Thyroid gland (tissue), 4 donors: ENCODE data around the gene SYT10. TPM values are rescaled to one million over a fixed set of nuclear protein-coding genes. Genes with fewer than 3 reads are reported as not detected.
"Not testable (repeated sequence)": the region's sequence is repeated elsewhere in the genome, so short reads cannot be mapped to it uniquely, and the experiment has no call there.

Experiments
- DNase-seq, 2 donors: peaks; one replicate each; pipeline ENCODE4 v3.0.0-alpha.2; 2019
- H3K27ac ChIP-seq, 3 donors: fragments of 200-600 bp; sonication (generic); 1 replicate in 2 of 3; 2 replicates in 1 of 3; pipeline ENCODE4 v1.5.1; 2016 to 2019; ENCODE audit warnings: mild to moderate bottlenecking in 1 of 3, moderate library complexity in 1 of 3
- H3K27me3 ChIP-seq: fragments of 200-600 bp; sonication (generic); one replicate; pipeline ENCODE4 v1.5.1; 2019
- H3K36me3 ChIP-seq, 2 donors: fragments of 200-600 bp; sonication (generic); one replicate each; pipeline ENCODE4 v1.5.1; 2016 to 2019
- H3K4me1 ChIP-seq, 2 donors: fragments of 200-600 bp; sonication (generic); one replicate each; pipeline ENCODE4 v1.5.1; 2017 to 2019
- H3K4me3 ChIP-seq, 3 donors: fragments of 200-600 bp; sonication (generic); replicated peaks in 1 of 3; 1 replicate in 2 of 3; 2 replicates in 1 of 3; pipeline ENCODE4 v1.5.1; 2016; ENCODE audit warnings: mild to moderate bottlenecking in 1 of 3
- H3K9me3 ChIP-seq: fragments of 200-600 bp; sonication (generic); one replicate; pipeline ENCODE4 v1.5.1; 2017
- POLR2A ChIP-seq, 2 donors: fragments of 450-650 bp; IDR thresholded peaks; one replicate each; pipeline ENCODE4 v1.6.1; 2017; ENCODE audit warnings: antibody characterized with exemption in 2 of 2, mild to moderate bottlenecking in 2 of 2, moderate library complexity in 1 of 2
- WGBS, 2 donors: methylation state at CpG; one replicate each; pipeline ENCODE4 v1.1.5; 2017; 5-methylcytosine and 5-hydroxymethylcytosine counted together
- intact Hi-C: fragments of 100-400 bp; cut with DNase I; formaldehyde crosslinking; loops from one replicate; pipeline ENCODE4 v1.15.1; 2023
- total RNA-seq, 4 donors: library from RNA; depleted of rRNA; stranded (reverse); fragments of >200 nt; gene quantifications; one replicate each; pipeline ENCODE4 v1.2.3, GENCODE V29; 2016
- TF ChIP-seq, protein P1 (sequence below), 6 experiments: fragments of 200-600 bp in 3 of 6; fragments of 450-650 bp in 3 of 6; sonication (generic) in 3 of 6; IDR thresholded peaks; one replicate each; pipeline ENCODE4 v1.5.1; 2016 to 2019; ENCODE audit warnings: antibody characterized with exemption in 6 of 6, mild to moderate bottlenecking in 2 of 6, inconsistent platforms in 1 of 6, moderate library complexity in 1 of 6

SYT10 gene
- total RNA-seq, 4 donors from 2014 or later: not detected

GRCh38 chr12:33370318-33370717 lies 69.3 kb downstream of the SYT10 start:
- TF ChIP-seq, protein P1, sequence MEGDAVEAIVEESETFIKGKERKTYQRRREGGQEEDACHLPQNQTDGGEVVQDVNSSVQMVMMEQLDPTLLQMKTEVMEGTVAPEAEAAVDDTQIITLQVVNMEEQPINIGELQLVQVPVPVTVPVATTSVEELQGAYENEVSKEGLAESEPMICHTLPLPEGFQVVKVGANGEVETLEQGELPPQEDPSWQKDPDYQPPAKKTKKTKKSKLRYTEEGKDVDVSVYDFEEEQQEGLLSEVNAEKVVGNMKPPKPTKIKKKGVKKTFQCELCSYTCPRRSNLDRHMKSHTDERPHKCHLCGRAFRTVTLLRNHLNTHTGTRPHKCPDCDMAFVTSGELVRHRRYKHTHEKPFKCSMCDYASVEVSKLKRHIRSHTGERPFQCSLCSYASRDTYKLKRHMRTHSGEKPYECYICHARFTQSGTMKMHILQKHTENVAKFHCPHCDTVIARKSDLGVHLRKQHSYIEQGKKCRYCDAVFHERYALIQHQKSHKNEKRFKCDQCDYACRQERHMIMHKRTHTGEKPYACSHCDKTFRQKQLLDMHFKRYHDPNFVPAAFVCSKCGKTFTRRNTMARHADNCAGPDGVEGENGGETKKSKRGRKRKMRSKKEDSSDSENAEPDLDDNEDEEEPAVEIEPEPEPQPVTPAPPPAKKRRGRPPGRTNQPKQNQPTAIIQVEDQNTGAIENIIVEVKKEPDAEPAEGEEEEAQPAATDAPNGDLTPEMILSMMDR (IDR thresholded peaks at IDR 0.05): no peak
- intact Hi-C loops: no loop called here
- H3K27me3 ChIP-seq: no peaks in the 10 kb centered on the region
- no peaks in the 10 kb centered on the region for H3K4me1 ChIP-seq
- 77 to 89% methylated on average over 2 of the region's 2 CpGs for WGBS, 2 donors
- DNase-seq: no peak
- H3K9me3 ChIP-seq: no peaks in the 10 kb centered on the region
- no peak overlapping the region for H3K4me3 ChIP-seq
- H3K36me3 ChIP-seq: no peaks in the 10 kb centered on the region
- no peak overlapping the region for H3K27ac ChIP-seq

DNA sequence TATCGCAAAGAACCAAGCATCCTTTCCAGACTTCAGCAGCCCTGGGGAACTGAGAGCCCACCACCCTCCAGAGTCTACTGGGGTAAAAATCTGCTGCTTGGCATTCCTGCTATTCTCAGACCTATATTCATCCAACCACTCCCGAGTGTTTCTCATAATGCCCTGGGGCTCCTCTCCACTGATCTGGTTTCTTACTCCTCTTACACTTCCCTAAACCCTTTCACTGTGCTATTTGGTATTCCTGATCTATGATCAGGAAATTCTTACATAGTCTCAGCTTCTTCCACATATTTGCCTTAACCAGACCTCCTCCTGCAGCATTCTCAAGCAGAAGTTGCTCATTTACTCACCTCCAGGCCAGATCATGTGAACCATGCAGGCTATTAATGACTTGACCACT lies 82.4 kb downstream of the SYT10 start:
- no peak overlapping the region for H3K27ac ChIP-seq
- intact Hi-C loops: no loop called here
- H3K27me3 ChIP-seq: no peaks in the 10 kb centered on the region
- no peak for DNase-seq
- TF ChIP-seq, protein P1 (IDR thresholded peaks at IDR 0.05): no peak
- no peak for TF ChIP-seq POLR2A (IDR thresholded peaks at IDR 0.05)
- no peaks in the 10 kb centered on the region for H3K36me3 ChIP-seq
- WGBS, 2 donors: 83 to 84% methylated on average over 2 of the region's 2 CpGs
- no peak overlapping the region for H3K4me3 ChIP-seq
- H3K9me3 ChIP-seq: no peaks in the 10 kb centered on the region
- H3K4me1 ChIP-seq: no peaks in the 10 kb centered on the region

DNA sequence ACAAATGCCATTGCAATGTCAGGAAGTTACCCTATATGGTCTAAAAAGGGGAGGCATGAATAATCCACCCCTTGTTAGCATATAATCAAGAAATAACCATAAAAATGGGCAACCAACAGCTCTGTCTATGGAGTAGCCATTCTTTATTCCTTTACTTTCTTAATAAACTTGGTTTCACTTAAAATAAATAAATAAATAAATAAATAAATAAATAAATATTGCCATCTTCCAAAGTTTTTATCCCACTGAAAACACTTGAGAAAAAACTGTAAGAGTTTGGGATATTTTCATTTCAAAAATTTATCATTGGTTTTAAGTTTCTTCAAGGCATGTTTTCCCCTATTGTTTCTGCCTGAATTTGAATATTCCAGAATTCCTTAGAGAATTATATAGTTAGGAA lies 89.8 kb downstream of the SYT10 start:
- no peaks in the 10 kb centered on the region for H3K9me3 ChIP-seq
- intact Hi-C loops: no loop called here

GRCh38 chr12:33331961-33332398 lies 107.6 kb downstream of the SYT10 start:
- H3K27ac ChIP-seq, H3K4me3 ChIP-seq, H3K4me1 ChIP-seq, H3K27me3 ChIP-seq, DNase-seq, intact Hi-C loops, H3K36me3 ChIP-seq, H3K9me3 ChIP-seq: not testable (repeated sequence)
- 88 to 94% methylated on average over 14 to 15 of the region's 15 CpGs for WGBS, 2 donors

More for the DNA sequence above, 89.8 kb downstream of the SYT10 start:
- Histone ChIP-seq H3K36me3 (no peaks in the 10 kb centered on the region), H3K4me1 (no peaks in the 10 kb centered on the region), H3K4me3 (no peak overlapping the region), H3K27me3 (no peaks in the 10 kb centered on the region), H3K27ac (no peak overlapping the region)
- no peak for DNase-seq
- TF ChIP-seq POLR2A (IDR thresholded peaks at IDR 0.05): no peak

GRCh38 chr12:33330940-33331339 lies 108.7 kb downstream of the SYT10 start:
- H3K36me3 ChIP-seq: no peaks in the 10 kb centered on the region
- intact Hi-C loops: no loop called here
- no peak for TF ChIP-seq POLR2A (IDR thresholded peaks at IDR 0.05)
- TF ChIP-seq, protein P1 (IDR thresholded peaks at IDR 0.05): no peak
- no peaks in the 10 kb centered on the region for H3K4me1 ChIP-seq
- no peaks in the 10 kb centered on the region for H3K27me3 ChIP-seq
- no peak for DNase-seq
- no peak overlapping the region for H3K27ac ChIP-seq
- no peaks in the 10 kb centered on the region for H3K9me3 ChIP-seq
- WGBS, 2 donors: 52 to 57% methylated on average over 2 of the region's 2 CpGs
- H3K4me3 ChIP-seq: no peak overlapping the region
